IPS DF 6.9 (cell line): ENCODE results near the gene PLIN5.

ENCODE experiments used
- DNase-seq: peaks from one replicate; pipeline ENCODE4 v3.0.0-alpha.2; 2013; ENCODE audit warnings: low read depth, low spot score
- H3K27ac ChIP-seq: one replicate; pipeline ENCODE4 v1.5.1; 2013; ENCODE audit warnings: low read length, control low read depth
- H3K27me3 ChIP-seq: 2 replicates; pipeline ENCODE4 v1.6.1; 2013; ENCODE audit warnings: mild to moderate bottlenecking, low read length; ENCODE audit not compliant: control insufficient read depth, insufficient read depth
- H3K36me3 ChIP-seq: 2 replicates; pipeline ENCODE4 v1.6.1; 2013; ENCODE audit warnings: low read length; ENCODE audit not compliant: control insufficient read depth, insufficient read depth
- H3K4me1 ChIP-seq: 2 replicates; pipeline ENCODE4 v1.6.1; 2013; ENCODE audit warnings: low read length; ENCODE audit not compliant: control insufficient read depth, insufficient read depth
- H3K4me3 ChIP-seq: 2 replicates; pipeline ENCODE4 v1.5.1; 2013; ENCODE audit warnings: mild to moderate bottlenecking, low read length
- H3K9me3 ChIP-seq: 2 replicates; pipeline ENCODE4 v1.6.1; 2013; ENCODE audit warnings: low read length, inconsistent platforms; ENCODE audit not compliant: control insufficient read depth, insufficient read depth
- WGBS: extraction: QIAGEN DNeasy Blood & Tissue Kit; methylation state at CpG from one replicate; pipeline ENCODE4 v1.1.7; 2013; ENCODE audit warnings: mixed read lengths, missing lambda C conversion rate; ENCODE audit not compliant: insufficient read length, insufficient coverage; 5-methylcytosine and 5-hydroxymethylcytosine counted together

The PLIN5 gene

DNA sequence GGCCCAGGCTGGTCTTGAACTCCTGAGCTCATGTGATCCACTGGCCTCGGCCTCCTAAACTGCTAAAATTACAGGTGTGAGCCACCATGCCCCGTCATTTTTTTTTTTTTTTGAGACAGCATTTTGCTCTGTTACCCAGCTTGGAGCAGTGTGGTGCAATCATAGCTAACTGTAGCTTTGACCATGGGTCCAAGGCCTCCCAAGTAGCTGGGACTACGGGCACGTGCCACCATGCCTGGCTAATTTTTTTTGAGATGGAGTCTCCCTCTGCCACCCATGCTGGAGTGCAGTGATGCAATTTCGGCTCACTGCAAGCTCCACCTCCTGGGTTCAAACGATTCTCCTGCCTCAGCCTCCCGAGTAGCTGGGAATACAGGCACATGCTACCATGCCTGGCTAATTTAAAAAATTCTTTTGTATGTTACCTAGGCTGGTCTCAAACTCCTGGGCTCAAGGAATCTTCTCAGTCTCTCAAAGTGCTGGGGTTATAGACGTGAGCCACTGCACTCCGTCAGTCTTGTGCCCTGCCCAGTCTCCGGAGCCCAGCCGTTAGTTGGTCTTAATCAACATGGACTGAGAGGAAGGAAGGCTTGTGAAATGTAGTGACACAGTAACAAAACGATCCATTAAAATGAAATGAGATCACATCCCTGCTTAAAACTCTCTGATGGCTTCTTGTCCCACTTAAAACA is 6.2 kb upstream of the PLIN5 start:
- WGBS, result no CpG with 5 or more reads among the region's 12 CpGs
- H3K4me1 ChIP-seq, result no peaks in the 10 kb centered on the region
- H3K4me3 ChIP-seq, result no peak overlapping the region
- H3K27ac ChIP-seq, result no peak overlapping the region
- H3K9me3 ChIP-seq, result no peaks in the 10 kb centered on the region
- DNase-seq, result no peak
- H3K36me3 ChIP-seq, result no peaks in the 10 kb centered on the region; the same call in 1 of the 2 replicates
- no peaks in the 10 kb centered on the region for H3K27me3 ChIP-seq

DNA sequence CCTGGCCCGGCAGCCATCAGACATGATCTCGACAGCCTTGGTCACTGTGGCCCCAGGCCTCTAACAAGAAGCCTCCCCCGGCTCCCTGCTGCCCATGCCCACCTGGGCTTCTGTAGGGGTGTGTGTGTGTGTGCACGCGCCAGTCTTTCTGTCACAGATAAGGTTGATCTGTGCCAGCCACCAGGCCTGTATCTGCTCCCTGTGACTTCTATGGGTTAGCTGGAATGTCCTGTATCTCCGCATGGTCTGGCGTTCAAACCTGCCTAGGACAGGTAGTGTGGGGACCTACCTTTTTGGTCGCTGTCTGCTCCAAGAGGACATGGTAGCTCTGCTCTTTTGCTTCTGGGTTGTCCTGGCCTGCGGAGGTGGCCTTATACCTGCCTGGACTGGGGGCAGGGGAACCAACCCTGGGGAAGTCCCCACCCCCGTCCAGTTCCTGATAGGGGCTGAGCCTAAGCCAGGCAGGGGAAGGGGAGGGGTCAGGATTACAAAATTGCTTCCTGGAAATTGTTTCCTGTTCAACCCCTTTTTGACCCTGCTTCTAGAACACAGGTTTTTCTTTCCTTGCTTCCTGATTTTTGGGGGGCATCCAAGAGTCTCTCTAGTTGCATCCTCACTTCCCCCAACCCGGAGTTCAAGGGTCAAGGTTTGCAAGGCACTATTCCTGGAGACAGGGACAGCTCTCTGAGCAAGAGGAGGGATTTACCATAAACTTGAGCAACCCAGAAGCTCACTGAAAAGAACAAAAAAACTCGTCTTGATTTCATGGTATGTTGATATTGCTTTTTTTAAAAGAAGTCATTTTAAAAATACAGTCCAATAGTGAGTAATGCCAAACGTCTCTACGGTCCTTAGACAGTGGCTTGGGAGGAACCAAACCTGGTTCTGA is 4.9 kb upstream of the PLIN5 start, which contains the start of gene LRG1:
Gene LRG1, minus strand, starts transcription at position 344 of the 889 bp plus-strand sequence. Its CDS starts 23 bp downstream, at position 321.
- Histone ChIP-seq H3K4me1 (no peaks in the 10 kb centered on the region), H3K27ac (no peak within 1 kb of the TSS), H3K36me3 (no peaks in the 10 kb centered on the region; the same call in 1 of the 2 replicates), H3K9me3 (no peaks in the 10 kb centered on the region), H3K4me3 (no peak within 1 kb of the TSS), H3K27me3 (no peaks in the 10 kb centered on the region)
- WGBS, result no CpG with 5 or more reads among the region's 14 CpGs
- no peak for DNase-seq

DNA sequence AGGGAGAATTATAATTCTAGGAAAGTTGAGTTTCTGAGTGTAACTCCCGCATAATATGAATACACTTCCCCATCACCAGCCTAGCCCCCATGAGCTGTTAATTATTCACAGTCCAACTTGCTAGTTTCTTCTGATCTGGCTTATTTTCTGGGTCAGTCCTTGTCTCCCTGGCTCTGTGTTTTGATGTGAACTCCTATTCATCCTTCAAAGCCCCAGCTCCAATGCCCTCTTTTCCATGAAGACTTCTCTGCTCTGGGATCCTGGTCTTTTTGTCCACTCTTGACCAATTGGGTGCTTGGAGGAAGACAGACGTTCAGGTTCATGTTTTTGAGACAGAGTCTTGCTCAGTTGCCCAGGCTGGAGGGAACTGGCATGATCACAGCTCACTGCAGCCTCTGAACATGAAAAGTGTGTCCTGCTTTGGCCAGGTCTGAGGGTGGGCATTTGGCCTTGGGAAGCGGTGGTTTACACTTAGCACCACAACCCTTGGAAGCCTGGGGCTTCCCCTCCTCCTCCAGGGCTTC is 4.2 kb upstream of the PLIN5 start:
- H3K4me1 ChIP-seq, result peaks cover 3% of the 10 kb centered on the region; the same call in 1 of the 2 replicates
- H3K27ac ChIP-seq, result no peak overlapping the region
- H3K4me3 ChIP-seq, result no peak overlapping the region
- no peaks in the 10 kb centered on the region; the same call in 1 of the 2 replicates for H3K27me3 ChIP-seq
- no peaks in the 10 kb centered on the region; the same call in 1 of the 2 replicates for H3K36me3 ChIP-seq
- WGBS, result no CpG with 5 or more reads among the region's 3 CpGs
- no peak for DNase-seq
- no peaks in the 10 kb centered on the region for H3K9me3 ChIP-seq

DNA sequence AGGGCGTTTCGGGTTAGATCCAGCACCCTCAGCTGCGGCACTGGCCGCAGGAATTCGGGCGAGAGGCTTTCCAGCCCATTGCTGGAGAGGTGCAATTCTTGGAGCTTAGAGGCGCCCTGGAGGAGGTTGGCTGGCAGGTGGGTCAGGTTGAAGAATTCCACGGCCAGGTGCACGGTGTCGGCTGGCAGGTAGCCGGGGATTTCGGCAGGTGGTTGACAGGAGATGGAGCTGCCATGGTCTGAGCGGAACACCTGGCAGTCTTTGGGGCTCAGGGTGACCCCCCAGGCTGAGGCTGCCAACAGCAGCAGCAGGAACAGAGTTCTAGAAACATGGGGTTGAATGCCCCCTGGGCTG is 3.6 kb upstream of the PLIN5 start:
- no CpG with 5 or more reads among the region's 13 CpGs for WGBS
- Histone ChIP-seq H3K27ac (no peak overlapping the region), H3K9me3 (no peaks in the 10 kb centered on the region), H3K36me3 (no peaks in the 10 kb centered on the region; the same call in 1 of the 2 replicates), H3K27me3 (no peaks in the 10 kb centered on the region; the same call in 1 of the 2 replicates), H3K4me1 (peaks cover 3% of the 10 kb centered on the region; the same call in 1 of the 2 replicates), H3K4me3 (no peak overlapping the region)
- no peak for DNase-seq

DNA sequence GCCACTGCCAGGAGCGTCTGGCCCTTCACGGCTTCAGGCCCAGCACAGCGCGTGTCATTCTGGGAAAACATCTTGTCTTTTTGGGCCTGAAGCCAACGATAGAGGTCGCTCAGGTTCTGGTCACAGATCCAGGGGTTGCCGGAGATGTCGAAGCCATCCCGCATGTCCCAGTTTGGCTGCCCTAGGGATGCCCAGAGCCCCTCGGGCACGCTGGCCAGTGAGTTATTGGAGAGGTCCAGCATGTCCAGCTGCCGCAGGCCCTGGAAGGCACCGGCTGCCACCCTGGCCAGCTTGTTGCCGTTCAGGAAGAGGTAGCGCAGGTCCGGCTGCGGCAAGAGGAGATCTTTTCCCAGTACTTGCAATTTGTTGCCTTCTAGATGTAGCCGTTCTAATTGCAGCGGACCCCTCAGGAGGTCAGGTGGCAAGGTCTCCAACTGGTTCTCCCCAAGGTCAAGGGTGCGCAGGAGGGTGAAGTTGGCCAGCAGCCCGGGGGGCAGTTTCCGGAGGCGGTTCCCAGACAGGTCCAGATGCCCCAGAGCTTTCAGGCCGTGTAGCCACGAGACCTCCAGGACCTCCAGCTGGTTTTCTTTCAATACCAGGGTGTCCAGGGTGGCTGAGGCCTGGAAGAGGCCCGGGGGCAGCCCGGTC is 3.1 kb upstream of the PLIN5 start:
- H3K27ac ChIP-seq, result no peak overlapping the region
- no peak overlapping the region for H3K4me3 ChIP-seq
- DNase-seq, result no peak
- WGBS, result no CpG with 5 or more reads among the region's 27 CpGs
- peaks cover 3% of the 10 kb centered on the region; the same call in 1 of the 2 replicates for H3K4me1 ChIP-seq
- H3K9me3 ChIP-seq, result no peaks in the 10 kb centered on the region
- no peaks in the 10 kb centered on the region for H3K36me3 ChIP-seq
- no peaks in the 10 kb centered on the region; the same call in 1 of the 2 replicates for H3K27me3 ChIP-seq

DNA sequence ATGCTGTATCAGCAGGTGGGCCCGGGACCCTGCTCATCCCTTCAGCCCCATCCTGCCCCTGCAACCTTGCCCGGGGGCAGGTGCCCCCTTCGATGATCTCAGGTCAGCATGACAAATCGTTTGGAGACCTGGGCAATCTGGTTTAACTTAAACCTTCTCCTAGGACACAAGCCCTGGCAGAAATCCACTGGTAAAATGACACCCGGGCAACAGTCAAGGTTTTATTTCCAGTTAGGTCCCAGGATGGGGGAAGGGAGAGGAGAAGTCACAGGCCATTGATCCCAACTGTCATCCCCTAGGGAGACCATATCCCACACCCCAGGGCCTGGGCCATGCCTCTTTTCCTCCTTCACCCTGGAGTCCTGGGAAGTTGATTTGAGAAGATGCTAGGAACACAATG is 1.8 kb upstream of the PLIN5 start:
- Histone ChIP-seq H3K9me3 (no peaks in the 10 kb centered on the region), H3K27me3 (no peaks in the 10 kb centered on the region; the same call in 1 of the 2 replicates), H3K4me3 (no peak overlapping the region), H3K36me3 (no peaks in the 10 kb centered on the region), H3K27ac (no peak overlapping the region), H3K4me1 (peaks cover 3% of the 10 kb centered on the region; the same call in 1 of the 2 replicates)
- WGBS, result no CpG with 5 or more reads among the region's 5 CpGs
- DNase-seq, result no peak

DNA sequence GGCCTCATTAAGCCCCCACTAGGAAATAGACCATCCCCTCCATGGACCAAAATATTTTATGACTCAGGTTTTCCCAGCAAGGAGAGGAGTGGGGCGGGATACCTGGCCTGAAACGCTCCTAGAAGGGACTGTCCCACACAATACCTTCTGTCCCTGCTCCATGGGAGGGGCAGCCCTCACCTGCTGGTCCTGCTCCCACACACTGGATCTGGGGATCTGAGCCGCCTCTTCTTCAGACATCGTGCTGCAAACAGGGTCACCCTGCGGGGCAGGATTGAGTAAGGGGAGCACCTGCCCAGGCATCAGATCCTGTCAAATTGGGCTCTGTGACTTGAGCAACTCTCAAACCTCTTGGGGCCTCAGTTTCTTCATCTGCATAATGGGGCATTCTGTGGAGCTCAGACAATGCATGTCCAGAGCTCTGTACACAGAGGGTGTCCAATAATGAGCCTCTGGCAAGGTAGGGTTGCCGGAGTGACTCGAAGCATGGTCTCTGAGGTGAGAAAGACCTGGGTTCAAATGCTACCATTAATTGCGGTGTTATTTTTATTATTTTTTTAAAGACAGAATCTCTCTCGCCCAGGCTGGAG is 1.1 kb downstream of the PLIN5 start:
- no CpG with 5 or more reads among the region's 9 CpGs for WGBS
- Histone ChIP-seq H3K4me1 (peaks cover 3% of the 10 kb centered on the region; the same call in 1 of the 2 replicates), H3K4me3 (no peak overlapping the region), H3K27ac (no peak overlapping the region), H3K36me3 (no peaks in the 10 kb centered on the region), H3K9me3 (no peaks in the 10 kb centered on the region), H3K27me3 (no peaks in the 10 kb centered on the region; the same call in 1 of the 2 replicates)
- no peak for DNase-seq

DNA sequence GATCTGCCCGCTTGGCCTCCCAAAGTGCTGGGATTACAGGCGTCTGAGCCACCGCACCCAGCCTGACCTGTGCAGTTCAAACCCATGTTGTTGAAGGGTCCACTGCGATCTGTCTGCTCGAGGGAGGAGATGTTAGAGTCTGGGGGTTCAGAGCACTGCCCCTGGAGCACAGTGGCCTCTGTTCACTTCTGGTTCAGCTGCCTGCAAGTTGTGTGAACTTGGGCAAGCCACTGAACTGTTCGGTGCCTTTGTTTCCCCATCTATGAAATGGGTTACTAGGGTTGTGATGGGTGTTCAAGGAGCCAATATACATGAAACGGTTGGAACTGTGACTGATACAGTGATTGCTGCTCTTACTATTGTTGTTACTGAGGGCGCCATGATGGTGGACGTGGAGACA is 1.7 kb downstream of the PLIN5 start:
- Histone ChIP-seq H3K36me3 (no peaks in the 10 kb centered on the region), H3K9me3 (no peaks in the 10 kb centered on the region), H3K4me3 (no peak overlapping the region), H3K27ac (no peak overlapping the region), H3K27me3 (no peaks in the 10 kb centered on the region; the same call in 1 of the 2 replicates), H3K4me1 (peaks cover 3% of the 10 kb centered on the region; the same call in 1 of the 2 replicates)
- no CpG with 5 or more reads among the region's 9 CpGs for WGBS
- no peak for DNase-seq

DNA sequence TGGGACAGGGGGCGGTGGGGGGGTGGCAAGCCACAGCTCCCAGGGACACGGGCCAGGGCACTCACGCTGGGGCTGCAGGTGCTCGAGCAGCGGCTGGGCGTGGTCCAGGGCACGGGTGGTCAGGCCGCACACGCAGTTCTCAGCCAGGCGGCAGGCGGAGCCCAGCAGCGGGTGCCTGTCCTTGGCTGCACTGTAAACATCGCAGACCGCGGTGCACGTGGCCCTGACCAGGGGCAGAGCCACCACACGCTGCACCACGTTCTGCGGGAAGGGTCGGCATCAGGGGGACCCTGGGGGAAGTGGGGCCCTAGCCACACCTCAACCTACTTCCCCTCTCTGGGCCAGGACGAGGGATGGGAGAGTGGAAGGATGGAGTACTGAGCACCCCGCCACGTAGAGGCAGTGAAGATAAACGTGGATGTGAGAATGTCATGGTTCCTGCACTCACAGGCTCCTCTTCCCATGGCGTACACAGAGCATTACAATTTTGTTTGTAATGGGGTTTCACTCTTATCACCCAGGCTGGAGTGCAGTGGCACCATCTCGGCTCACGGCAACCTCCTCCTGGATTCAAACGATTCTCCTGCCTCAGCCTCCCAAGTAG is 3.4 kb downstream of the PLIN5 start:
- no CpG with 5 or more reads among the region's 28 CpGs for WGBS
- no peaks in the 10 kb centered on the region for H3K9me3 ChIP-seq

More for the DNA sequence above, 3.4 kb downstream of the PLIN5 start:
- Histone ChIP-seq H3K4me3 (no peak overlapping the region), H3K4me1 (peaks cover 3% of the 10 kb centered on the region; the same call in 1 of the 2 replicates), H3K27ac (no peak overlapping the region), H3K27me3 (no peaks in the 10 kb centered on the region; the same call in 1 of the 2 replicates), H3K36me3 (no peaks in the 10 kb centered on the region)
- DNase-seq, result no peak
